GM21423 (cell line): ENCODE measurements around the gene RPS3.
"Not testable (repeated sequence)": the region's sequence is repeated elsewhere in the genome, so short reads cannot be mapped to it uniquely, and the experiment has no call there.

Source experiments
- ATAC-seq: cut with Tn5 transposase; IDR thresholded peaks from one replicate; pipeline ENCODE4 v1.9.1; 2021; ENCODE audit warnings: mild to moderate bottlenecking, moderate library complexity; ENCODE audit not compliant: unreplicated experiment

The RPS3 gene

DNA sequence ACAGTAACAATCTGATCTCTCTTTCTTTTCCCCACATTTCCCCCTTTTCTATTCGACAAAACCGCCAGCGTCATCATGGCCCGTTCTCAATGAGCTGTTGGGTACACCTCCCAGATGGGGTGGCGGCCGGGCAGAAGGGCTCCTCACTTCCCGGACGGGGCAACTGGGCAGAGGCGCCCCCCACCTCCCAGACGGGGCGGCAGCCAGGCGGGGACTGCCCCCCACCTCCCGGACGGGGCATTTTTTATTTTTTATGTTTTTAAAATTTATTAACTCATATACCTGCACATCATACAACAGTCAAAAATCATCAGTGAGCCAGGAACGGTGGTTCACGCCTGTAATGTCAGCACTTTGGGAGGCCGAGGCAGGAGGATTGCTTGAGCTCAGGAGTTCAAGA, 20.5 kb upstream of the RPS3 start:
- not testable (repeated sequence) for ATAC-seq

- ATAC-seq, result no peak
These were observed 19.1 kb upstream of the RPS3 start for GRCh38 chr11:75380245-75380644.

DNA sequence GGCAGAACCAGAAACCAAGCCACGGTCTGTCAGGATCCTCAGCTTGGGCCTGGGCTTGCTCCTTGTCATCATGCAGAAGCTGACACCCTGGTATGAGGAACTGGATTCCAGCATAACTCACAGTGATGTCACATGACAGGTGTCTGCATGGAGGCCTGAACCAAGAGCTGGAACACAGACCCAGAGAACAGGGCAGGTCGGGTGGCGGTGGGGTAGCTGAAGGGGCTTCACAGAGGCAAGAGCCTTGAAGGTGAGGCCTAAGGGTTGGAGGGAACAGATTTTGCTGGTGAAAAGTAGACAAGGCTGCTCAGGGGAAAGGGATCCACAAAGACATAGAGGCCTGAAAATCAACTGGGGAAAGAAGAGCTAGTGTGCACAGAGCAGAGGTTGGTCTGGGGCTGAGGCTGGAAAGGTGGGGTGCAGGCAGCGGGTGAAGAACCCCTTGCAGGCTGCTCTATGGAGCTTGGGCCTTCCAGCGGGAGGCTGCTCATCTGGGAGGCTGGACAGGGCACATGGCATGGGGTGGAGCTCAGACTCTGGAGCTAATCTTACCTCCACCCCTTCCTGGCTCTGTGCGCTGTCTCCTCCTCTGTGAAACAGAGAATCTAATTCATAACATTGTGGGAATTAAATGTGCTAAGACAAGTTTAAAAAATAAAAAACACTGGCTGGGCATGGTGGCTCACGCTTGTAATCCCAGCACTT, 18.4 kb upstream of the RPS3 start:
- no peak for ATAC-seq

DNA sequence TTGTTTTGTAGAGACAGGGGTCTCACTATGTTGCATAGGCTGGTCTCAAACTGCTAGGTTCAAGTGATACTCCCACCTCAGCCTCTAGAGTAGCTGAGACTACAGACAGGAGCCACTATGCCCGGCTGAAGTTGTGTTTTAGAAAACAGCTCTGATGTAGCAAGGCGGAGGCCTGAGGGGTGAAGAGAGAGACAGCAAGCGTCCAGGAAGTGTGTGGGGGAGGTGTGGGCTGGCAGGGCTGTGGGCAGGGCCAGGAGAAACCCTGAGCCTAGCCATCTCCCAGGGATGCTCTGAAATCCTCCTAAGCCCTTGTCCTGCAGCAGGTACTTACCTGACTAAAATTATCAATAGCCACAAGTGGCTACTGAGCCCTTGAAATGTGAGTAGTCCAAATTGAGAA, 16.1 kb upstream of the RPS3 start:
- ATAC-seq, result no peak

DNA sequence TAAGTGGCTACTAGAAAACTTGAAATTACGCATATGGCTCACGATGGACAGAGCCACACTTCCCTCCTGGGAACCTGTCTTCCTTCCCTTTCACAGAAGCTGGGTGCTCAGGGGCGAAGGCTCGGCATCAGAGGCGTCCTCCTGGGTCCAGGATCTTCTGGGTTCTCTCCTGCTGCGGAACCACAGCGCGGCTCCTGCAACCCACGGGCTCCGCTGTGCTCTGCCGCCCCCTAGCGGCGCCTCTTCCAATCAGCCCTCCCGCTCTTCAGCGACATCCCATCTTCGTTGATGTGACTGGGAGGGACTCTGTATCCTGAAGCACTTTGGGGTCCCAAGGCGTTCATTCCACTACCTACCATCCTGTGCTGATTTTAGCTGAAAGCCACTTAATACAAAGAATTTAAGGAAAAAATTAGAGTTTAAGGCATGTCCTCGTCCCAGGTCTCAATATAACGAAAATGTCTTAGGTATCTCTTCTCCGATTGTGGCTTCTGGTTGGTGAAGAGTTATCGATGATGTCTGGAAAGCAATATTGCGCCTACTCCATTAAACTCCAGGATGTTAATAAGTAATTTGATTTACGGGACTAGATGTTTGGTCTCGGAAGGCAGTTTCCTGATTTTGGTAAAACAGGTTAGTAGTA, 14.8 kb upstream of the RPS3 start:
- no peak for ATAC-seq

DNA sequence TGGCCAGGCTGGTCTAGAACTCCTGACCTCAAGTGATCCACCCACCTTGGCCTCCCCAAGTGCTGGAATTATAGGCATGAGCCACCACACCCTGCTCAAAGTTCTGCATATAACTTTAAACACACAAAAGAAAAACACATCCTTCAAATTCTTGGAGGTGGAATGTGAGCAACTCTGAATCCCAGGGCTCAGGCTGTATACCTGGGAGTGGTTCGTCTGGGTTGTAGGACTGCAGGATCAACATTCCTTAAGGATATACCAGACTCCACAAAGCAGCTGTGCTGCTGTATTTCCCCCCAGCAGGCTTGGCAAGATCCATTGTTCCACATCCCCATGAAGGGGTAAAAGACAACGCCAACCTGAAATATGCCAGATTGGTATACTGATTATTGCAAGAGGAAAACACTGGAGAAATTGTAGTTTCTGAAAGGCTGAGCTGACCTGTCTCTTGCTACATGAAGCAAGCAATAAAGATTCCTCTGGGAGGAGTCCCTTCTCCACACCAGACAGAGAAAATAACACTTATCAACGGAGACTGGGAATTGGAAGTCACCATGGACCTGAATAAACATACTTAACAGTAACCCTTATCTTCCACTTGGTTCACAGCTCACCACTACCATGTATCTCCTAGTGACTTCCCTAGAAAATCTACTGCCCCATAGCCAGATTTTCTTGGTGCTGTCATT, 12.2 kb upstream of the RPS3 start:
- no peak for ATAC-seq

DNA sequence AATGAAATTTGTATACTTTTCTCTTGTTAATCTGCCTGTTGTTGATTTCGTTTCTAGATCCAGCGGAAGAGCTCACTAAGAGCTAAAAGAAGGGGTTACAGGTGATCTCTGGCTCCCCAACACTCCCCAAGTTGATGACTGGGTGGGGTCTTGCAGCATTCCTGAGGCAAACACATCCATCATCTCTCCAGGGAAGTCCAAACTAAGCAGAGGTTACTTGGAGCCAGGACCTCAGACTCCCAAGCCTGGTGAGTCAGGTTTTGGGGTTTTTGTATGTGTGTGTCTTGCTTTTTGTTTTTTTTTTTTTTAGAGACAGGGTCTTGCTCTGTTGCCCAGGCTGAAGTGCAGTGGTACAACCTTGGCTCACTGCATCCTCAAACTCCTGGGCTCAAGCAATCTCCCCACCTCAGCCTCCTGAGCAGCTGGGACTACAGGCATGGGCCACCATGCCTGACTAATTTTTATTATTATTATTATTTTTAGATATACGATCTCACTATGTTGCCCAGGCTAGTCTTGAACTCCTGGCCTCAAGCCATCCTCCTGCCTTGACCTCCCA, 11.5 kb upstream of the RPS3 start:
- ATAC-seq, result no peak

GRCh38 chr11:75388386-75389275, 10.7 kb upstream of the RPS3 start:
- no peak for ATAC-seq

DNA sequence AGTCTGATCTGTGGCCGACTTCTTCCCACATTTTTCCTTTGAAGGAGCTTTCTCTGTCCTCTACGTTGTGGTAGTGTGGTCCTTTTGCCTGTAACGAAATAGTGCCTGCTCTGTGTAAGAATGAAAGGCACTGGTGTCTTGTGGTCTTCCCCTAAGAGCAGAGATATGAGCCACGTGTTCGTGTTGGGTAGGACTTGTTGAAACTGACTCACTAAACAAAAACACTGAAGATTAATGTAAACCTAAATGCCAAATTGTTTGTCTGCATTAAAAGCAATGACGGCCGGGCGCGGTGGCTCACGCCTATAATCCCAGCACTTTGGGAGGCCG, 10.1 kb upstream of the RPS3 start:
- ATAC-seq, result no peak

- ATAC-seq, result no peak
These were observed 9.4 kb upstream of the RPS3 start for GRCh38 chr11:75389925-75390324.

DNA sequence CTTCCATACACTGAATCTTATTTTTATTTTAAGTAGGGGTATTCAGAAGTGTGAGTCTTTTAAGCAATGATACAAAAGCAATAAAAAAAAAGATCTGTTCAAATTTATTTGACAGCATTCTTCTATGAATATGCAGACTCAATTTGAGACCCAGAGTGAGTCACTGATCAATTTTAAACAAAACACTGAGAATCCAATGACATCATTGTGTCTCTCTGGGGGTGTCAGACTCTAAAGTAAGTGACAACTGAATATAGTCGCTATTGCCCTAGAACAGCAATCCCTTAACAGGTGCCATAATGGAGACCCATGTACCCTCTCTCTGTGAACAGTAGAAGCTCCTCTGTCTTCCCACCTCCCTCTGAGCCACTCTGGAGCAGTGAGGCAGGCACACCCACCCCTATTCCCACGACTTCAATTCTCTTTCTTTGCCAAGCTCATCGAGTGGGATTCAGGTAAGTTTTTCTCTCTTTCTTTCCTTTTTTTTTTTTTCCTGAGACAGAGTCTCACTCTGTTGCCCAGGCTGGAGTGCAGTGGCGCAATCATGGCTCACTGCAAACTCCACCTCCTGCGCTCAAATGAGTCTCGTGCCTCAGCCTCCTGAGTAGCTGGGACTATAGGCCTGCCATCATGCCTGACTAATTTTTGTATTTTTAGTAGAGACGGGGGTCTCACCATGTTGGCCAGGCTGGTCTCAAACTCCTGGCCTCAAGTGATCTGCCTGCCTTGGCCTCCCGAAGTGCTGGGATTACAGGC, 5.1 kb upstream of the RPS3 start:
- no peak for ATAC-seq

DNA sequence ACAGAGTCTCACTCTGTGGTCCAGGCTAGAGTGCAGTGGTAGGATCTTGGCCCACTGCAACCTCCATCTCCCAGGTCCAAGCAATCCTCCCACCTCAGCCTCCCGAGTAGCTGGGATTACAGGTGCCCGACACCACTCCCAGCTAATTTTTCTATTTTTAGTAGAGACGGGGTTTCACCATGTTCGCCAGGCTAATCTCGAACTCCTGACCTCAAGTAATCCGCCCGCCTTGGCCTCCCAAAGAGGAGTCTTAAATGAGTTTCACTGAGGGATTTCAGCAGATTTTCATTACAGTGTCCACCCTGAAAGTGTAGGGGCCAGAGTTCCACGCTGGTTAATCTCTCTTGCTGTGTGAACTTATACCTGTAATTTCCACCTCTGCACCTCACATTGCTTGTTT, 412 bp upstream of the RPS3 start:
- peak; percentile 6 for ATAC-seq

DNA sequence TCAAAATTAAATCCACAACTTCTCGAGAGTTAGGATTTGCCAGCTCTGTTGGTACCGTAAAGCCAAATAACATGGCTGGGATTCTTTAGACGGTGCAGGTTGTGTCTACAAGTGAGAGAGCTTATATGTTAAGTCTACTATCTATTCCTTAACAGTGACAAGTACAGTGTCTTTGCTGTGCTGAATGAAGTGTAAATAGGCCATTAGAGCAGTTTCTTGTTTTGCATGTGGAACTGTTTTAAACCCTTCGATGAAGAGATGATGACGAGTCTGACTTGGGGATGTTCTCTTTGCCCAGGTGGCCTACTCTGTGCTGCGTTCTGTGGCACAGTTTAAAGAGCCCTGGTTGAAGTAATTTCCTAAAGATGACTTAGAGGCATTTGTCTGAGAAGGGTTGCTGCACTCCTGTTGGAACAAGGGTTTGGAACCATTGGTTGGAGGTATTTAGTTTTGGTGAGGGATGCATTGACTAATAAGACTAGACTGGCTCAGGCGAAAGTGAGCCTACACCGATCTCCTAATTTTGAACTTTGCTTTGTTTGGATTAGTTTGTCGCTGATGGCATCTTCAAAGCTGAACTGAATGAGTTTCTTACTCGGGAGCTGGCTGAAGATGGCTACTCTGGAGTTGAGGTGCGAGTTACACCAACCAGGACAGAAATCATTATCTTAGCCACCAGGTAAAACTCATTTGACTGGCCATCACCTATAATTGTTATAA, 988 bp downstream of the RPS3 start:
- no peak for ATAC-seq

DNA sequence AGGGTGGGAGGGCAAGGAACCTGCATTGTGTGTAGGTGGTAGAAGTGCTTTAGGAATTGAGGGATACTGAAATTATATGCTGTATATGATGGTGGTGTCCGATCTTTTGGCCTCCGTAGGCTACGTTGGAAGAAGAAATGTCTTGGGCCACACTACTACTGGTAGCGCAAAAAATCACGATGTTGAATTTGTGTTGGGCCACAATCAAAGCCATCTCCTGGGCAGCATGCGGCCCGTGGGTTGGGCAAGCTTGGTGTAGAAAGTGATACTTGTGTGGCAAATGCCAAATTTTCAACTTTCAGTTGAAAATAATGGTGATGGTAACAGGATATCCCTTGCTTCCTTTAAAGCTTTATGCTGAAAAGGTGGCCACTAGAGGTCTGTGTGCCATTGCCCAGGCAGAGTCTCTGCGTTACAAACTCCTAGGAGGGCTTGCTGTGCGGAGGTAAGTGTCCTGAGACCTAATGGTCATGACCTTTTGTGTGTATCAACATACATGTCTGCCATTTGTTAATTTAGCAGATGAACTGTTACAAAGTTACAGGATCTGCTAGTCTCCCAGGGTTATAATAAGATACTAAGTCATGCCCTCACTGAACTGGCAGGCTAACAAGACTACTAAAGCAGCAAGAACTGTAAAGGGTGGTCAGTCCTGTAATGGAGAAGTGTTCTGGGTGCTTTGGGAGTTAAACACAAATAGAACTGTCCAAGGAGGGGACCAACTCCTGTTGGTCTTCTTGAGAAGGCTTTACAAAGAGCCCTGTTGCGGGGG, 2.9 kb downstream of the RPS3 start:
- ATAC-seq, result no peak

- no peak for ATAC-seq
These were observed 3.7 kb downstream of the RPS3 start for GRCh38 chr11:75403037-75403436.

- no peak for ATAC-seq
These were observed 4.8 kb downstream of the RPS3 start for GRCh38 chr11:75403983-75404658.

- no peak for ATAC-seq
These were observed 7.0 kb downstream of the RPS3 start for GRCh38 chr11:75406338-75406777.

GRCh38 chr11:75408957-75409219, 9.6 kb downstream of the RPS3 start:
- ATAC-seq, result no peak

DNA sequence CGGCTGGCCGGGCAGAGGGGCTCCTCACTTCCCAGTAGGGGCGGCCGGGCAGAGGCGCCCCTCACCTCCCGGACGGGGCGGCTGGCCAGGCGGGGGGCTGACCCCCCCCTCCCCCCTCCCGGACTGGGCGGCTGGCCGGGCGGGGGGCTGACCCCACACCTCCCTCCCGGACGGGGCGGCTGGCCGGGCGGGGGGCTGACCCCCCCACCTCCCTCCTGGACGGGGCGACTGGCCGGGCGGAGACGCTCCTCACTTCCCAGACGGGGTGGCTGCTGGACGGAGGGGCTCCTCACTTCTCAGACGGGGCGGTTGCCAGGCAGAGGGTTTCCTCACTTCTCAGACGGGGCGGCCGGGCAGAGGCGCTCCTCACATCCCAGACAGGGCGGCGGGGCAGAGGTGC, 10.7 kb downstream of the RPS3 start:
- not testable (repeated sequence) for ATAC-seq
